Pancreas (tissue), 10 donors: ENCODE results near the gene GH1. TPM values are rescaled to one million over a fixed set of nuclear protein-coding genes. Genes with fewer than 3 reads are reported as not detected.
A peak's percentile ranks its signal among the peaks of the same experiment; 100 is the strongest.
"Not testable (repeated sequence)": the region's sequence is repeated elsewhere in the genome, so short reads cannot be mapped to it uniquely, and the experiment has no call there.

Experiments
- ATAC-seq, 4 donors: fragments of 200-7000 bp; cut with Tn5 transposase; one replicate each; pipeline versions ENCODE4 v1.8.0 to v1.9.1; 2020; ENCODE audit warnings: mild to moderate bottlenecking in 4 of 4, moderate library complexity in 4 of 4
- DNase-seq, 6 donors: peaks; one replicate each; pipeline ENCODE4 v3.0.0-alpha.2; 2020
- FAIRE-seq: peaks from 2 replicates; lab custom pipeline; 2012; peaks lifted over from hg19 to GRCh38; lab: Jason Lieb, UNC
- H3K27ac ChIP-seq, 4 donors: fragments of 200-600 bp; sonication (generic); 1 replicate in 3 of 4; 2 replicates in 1 of 4; pipeline versions ENCODE4 v1.5.0 to v1.8.0; 2020
- H3K27me3 ChIP-seq, 4 donors: fragments of 200-600 bp; one replicate each; pipeline ENCODE4 v1.8.0; 2021
- H3K36me3 ChIP-seq, 3 donors: fragments of 200-600 bp; sonication (generic) in 1 of 3; one replicate each; pipeline versions ENCODE4 v1.5.0 to v1.8.0; 2020 to 2021
- H3K4me1 ChIP-seq, 3 donors: fragments of 200-600 bp; one replicate each; pipeline ENCODE4 v1.8.0; 2021
- H3K4me3 ChIP-seq, 4 donors: fragments of 200-600 bp; sonication (generic) in 2 of 4; one replicate each; pipeline versions ENCODE4 v1.5.0 to v1.8.0; 2020 to 2021
- H3K9me3 ChIP-seq, 4 donors: fragments of 200-600 bp; one replicate each; pipeline ENCODE4 v1.8.0; 2021
- CTCF ChIP-seq, 4 donors: fragments of 200-600 bp; sonication (generic) in 3 of 4; IDR thresholded peaks; one replicate each; pipeline versions ENCODE4 v1.5.0 to v1.8.0; 2021; ENCODE audit warnings: antibody characterized with exemption in 4 of 4
- WGBS, 2 donors: extraction: QIAGEN DNeasy Blood & Tissue Kit; methylation state at CpG; one replicate each; pipeline ENCODE4 v1.1.7; 2013; 5-methylcytosine and 5-hydroxymethylcytosine counted together
- intact Hi-C, 3 donors: fragments of 100-400 bp; cut with DNase I; formaldehyde crosslinking; loops; one replicate each; pipeline versions ENCODE4 v1.11.1 to v1.14.2; 2022
- polyA plus RNA-seq, 2 donors: library from polyadenylated mRNA; stranded (reverse); fragments of 200-250 nt; gene quantifications; one replicate each; pipeline ENCODE4 v1.2.3, GENCODE V29; 2013
- total RNA-seq, 6 donors: library from RNA; stranded (reverse); fragmentation: NEBNext Ultra II Directional in 4 of 6; extraction: Animal tissue kit (Norgen Biotek cat#: 25700) in 4 of 6; gene quantifications; one replicate each; pipeline versions ENCODE4 v1.2.1 to v1.2.4, GENCODE V29; 2021 to 2023
- donor health status: healthy with polysubstance abuse.
- donor health status: DM: no; HTN: no; CAD: no; lungs with moderate emphysema.
- donor health status: DM: no; HTN: no; CAD: no.
- donor health status: control.
- donor health status: control.
- donor health status: Bipolar disorder and iron deficiency.
- donor health status: DM: yes; HTN: yes; CAD: no.
- donor health status: DM: no; HTN: no; CAD: no.
- donor health status: DM: no; HTN: no; CAD: no.
- donor health status: DM: yes; HTN: yes; CAD: no.

The GH1 gene
- total and polyA plus RNA-seq, 8 donors = not detected

- FAIRE-seq (no peak), DNase-seq (peak in 1 of 6 donors; percentile 20), ATAC-seq (no peak)
- no peaks in the 10 kb centered on the region for H3K4me1 ChIP-seq
- no peak for TF ChIP-seq CTCF (IDR thresholded peaks at IDR 0.05)
- no peaks in the 10 kb centered on the region for H3K9me3 ChIP-seq
- intact Hi-C loops = loop anchor here in 2 of 3 donors (10.0 kb wide), 2 partner anchors 220 to 370 kb away; partner anchors contain the start of gene ERN1 (in 2 of the 2)
- H3K36me3 ChIP-seq = no peaks in the 10 kb centered on the region
- no peak overlapping the region for H3K4me3 ChIP-seq
- 88 to 92% methylated on average over 7 of the region's 7 CpGs for WGBS, 2 donors
- H3K27me3 ChIP-seq = no peaks in the 10 kb centered on the region
- no peak overlapping the region for H3K27ac ChIP-seq
Observed at GRCh38 chr17:63914471-63914870, 4.2 kb downstream of the GH1 start.

- FAIRE-seq = no peak
- intact Hi-C loops = loop anchor here in 2 of 3 donors (10.0 kb wide), 2 partner anchors 223 to 373 kb away; partner anchors contain the start of gene ERN1 (in 2 of the 2)
- 37% methylated on average over 8 of the region's 8 CpGs for WGBS, 2 donors
Observed at GRCh38 chr17:63911657-63912100, 7.0 kb downstream of the GH1 start.

GRCh38 chr17:63911041-63911635 is 7.5 kb downstream of the GH1 start, which contains the start of gene CSHL1:
Gene CSHL1, minus strand, starts transcription at chr17:63911258. Its CDS starts 62 bp downstream, at chr17:63911196.
- DNase-seq (peak in 2 of 6 donors; percentile 28 to 35), FAIRE-seq (no peak), ATAC-seq (no peak)
- no peaks in the 10 kb centered on the region for H3K27me3 ChIP-seq
- H3K36me3 ChIP-seq = no peaks in the 10 kb centered on the region
- WGBS, 2 donors = 59 to 66% methylated on average over 15 of the region's 15 CpGs
- no peaks in the 10 kb centered on the region for H3K4me1 ChIP-seq
- no peak within 1 kb of the TSS for H3K27ac ChIP-seq
- no peak within 1 kb of the TSS for H3K4me3 ChIP-seq
- H3K9me3 ChIP-seq = no peaks in the 10 kb centered on the region
- intact Hi-C loops = loop anchor here in 2 of 3 donors (10.0 kb wide), 2 partner anchors 224 to 374 kb away; partner anchors contain the start of gene ERN1 (in 2 of the 2)
- TF ChIP-seq CTCF (IDR thresholded peaks at IDR 0.05) = no peak

More at GRCh38 chr17:63911657-63912100, 7.0 kb downstream of the GH1 start:
- no peak overlapping the region for H3K4me3 ChIP-seq
- no peaks in the 10 kb centered on the region for H3K27me3 ChIP-seq
- H3K9me3 ChIP-seq = no peaks in the 10 kb centered on the region
- peak in 3 of 4 donors; percentile 76 to 87 (median 77) for ATAC-seq
- TF ChIP-seq CTCF (IDR thresholded peaks at IDR 0.05) = peak; percentile 65 to 83 (median 82)
- no peaks in the 10 kb centered on the region for H3K36me3 ChIP-seq
- no peak overlapping the region for H3K27ac ChIP-seq
- no peaks in the 10 kb centered on the region for H3K4me1 ChIP-seq
- DNase-seq = peak in 2 of 6 donors; percentile 46 to 65

DNA sequence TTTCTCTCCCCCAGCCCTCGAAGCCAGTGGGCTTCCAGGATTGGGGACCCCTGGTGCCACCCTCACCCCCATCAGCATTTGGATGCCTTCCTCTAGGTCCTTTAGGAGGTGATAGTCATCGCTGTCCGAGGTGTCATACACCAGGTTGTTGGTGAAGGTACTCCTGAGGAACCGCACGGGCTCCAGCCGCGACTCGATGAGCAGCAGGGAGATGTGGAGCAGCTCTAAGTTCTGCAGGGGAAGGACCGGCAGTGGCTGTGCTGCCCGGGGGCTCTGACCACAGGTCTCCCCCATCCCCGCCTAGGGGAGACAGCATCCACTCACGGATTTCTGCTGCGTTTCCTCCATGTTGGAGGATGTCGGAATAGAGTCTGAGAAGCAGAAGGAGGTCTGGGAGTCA is 8.5 kb downstream of the GH1 start:
- peak in 1 of 6 donors; percentile 38 for DNase-seq
- no peak overlapping the region for H3K4me3 ChIP-seq
- H3K27ac ChIP-seq = no peak overlapping the region
- no peaks in the 10 kb centered on the region for H3K27me3 ChIP-seq
- TF ChIP-seq CTCF (IDR thresholded peaks at IDR 0.05) = no peak
- no peak for ATAC-seq
- FAIRE-seq = no peak
- no peaks in the 10 kb centered on the region for H3K36me3 ChIP-seq
- 70 to 82% methylated on average over 14 of the region's 14 CpGs for WGBS, 2 donors
- H3K4me1 ChIP-seq = no peaks in the 10 kb centered on the region
- H3K9me3 ChIP-seq = no peaks in the 10 kb centered on the region
- intact Hi-C loops = loop anchor here in 2 of 3 donors (10.0 kb wide), 2 partner anchors 225 to 375 kb away; partner anchors contain the start of gene ERN1 (in 2 of the 2)

DNA sequence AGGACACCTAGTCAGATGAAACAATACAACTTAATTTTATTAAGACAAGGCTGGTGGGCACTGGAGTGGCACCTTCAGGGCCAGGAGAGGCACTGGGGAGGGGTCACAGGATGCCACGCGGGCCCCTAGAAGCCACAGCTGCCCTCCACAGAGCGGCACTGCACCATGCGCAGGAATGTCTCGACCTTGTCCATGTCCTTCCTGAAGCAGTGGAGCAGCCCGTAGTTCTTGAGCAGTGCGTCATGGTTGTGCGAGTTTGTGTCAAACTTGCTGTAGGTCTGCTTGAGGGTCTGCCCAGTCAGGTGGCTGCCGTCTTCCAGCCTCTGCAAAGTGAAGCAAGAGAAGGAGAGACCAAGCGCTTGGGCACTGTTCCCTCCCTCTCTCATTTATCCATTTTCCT is 9.1 kb downstream of the GH1 start:
- H3K27me3 ChIP-seq, H3K36me3 ChIP-seq, H3K4me3 ChIP-seq, H3K27ac ChIP-seq, intact Hi-C loops, ATAC-seq, H3K4me1 ChIP-seq, FAIRE-seq, H3K9me3 ChIP-seq: not testable (repeated sequence)
- DNase-seq = peak in 1 of 6 donors; percentile 19
- WGBS, 2 donors = 81 to 88% methylated on average over 9 to 10 of the region's 10 CpGs

DNA sequence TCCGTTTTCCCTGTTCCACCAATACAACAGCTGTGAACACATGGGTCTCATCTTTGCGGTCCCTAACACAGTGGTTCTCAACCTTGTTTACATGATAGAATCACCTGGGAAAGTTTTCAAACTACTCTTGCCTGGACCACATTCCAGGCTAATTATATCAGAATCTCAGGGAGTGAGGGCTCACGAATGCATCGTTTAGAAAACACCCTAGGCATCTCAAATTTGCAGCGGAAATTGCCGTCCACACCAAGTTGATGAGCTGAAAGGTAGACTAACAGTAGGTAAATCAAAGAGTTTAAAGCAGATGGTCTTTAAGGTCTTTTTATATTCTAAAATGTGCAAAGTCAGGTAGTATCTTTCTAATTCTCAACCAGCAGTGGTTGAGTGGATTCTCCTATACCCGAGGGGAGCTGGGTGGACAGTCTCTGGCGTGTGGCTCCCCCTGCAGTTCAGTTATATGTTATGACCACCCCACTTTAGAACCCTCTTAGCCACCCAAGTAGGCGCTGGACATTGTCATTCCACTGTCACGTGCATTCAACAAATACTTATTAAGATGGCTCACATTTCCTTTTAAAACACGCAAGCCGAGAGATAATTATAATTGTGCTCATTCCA is 11.4 kb downstream of the GH1 start:
- H3K9me3 ChIP-seq, FAIRE-seq, H3K4me1 ChIP-seq, H3K4me3 ChIP-seq, intact Hi-C loops, H3K27me3 ChIP-seq, H3K27ac ChIP-seq, H3K36me3 ChIP-seq, ATAC-seq: not testable (repeated sequence)
- peak in 1 of 6 donors; percentile 12 for DNase-seq
- 43 to 51% methylated on average over 10 of the region's 12 CpGs for WGBS, 2 donors

DNA sequence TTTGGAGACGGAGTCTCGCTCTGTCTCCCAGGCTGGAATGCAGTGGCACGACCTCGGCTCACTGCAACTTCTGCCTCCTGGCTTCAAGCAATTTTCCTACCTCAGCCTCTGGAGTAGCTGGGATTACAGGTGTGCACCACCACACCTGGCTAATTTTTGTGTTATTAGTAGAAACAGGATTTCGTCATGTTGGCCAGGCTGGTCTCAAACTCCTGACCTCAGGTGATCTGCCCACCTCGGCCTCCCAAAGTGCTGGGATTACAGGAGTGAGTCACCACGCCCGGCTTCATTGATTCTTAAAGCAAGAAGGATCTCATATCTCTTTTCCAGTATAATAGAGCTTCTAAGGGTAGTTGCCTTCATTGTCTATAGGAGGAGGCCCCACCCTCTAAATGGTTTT is 13.8 kb downstream of the GH1 start:
- ATAC-seq, H3K4me1 ChIP-seq, H3K27me3 ChIP-seq, H3K27ac ChIP-seq, intact Hi-C loops, H3K4me3 ChIP-seq, FAIRE-seq, H3K9me3 ChIP-seq, DNase-seq, H3K36me3 ChIP-seq: not testable (repeated sequence)
- 85 to 91% methylated on average over 8 of the region's 8 CpGs for WGBS, 2 donors
